ENCODE measurements around the gene FYB1.

The FYB1 gene

GRCh38 chr5:39213447-39214207 lies 5.7 kb downstream of the FYB1 start:
- Mint-ChIP-seq H3K27me3 (ENCODE audit: low read depth, poor library complexity) (no peaks in the 10 kb centered on the region), H3K9me3 (no peaks in the 10 kb centered on the region), H3K36me3 (ENCODE audit: low read depth) (no peaks in the 10 kb centered on the region), H3K4me1 (peaks cover 6% of the 10 kb centered on the region), H3K27ac (no peak overlapping the region), H3K4me3 (no peak overlapping the region)
- no peak for DNase-seq
- no peak for TF ChIP-seq CTCF (IDR thresholded peaks at IDR 0.05)

- Mint-ChIP-seq H3K4me1 (no peaks in the 10 kb centered on the region), H3K9me3 (no peaks in the 10 kb centered on the region), H3K27me3 (ENCODE audit: low read depth, poor library complexity) (no peaks in the 10 kb centered on the region), H3K4me3 (no peak overlapping the region), H3K36me3 (ENCODE audit: low read depth) (no peaks in the 10 kb centered on the region), H3K27ac (no peak overlapping the region)
- DNase-seq, result no peak
- no peak for TF ChIP-seq CTCF (IDR thresholded peaks at IDR 0.05)
These were observed 7.6 kb downstream of the FYB1 start for GRCh38 chr5:39211773-39212172.

- DNase-seq, result no peak
- Mint-ChIP-seq H3K4me1 (no peaks in the 10 kb centered on the region), H3K36me3 (ENCODE audit: low read depth) (no peaks in the 10 kb centered on the region), H3K27me3 (ENCODE audit: low read depth, poor library complexity) (no peaks in the 10 kb centered on the region), H3K27ac (peak overlapping the region; percentile 84), H3K4me3 (no peak overlapping the region), H3K9me3 (no peaks in the 10 kb centered on the region)
- no peak for TF ChIP-seq CTCF (IDR thresholded peaks at IDR 0.05)
These were observed 9.4 kb downstream of the FYB1 start for GRCh38 chr5:39209924-39210323.

- H3K36me3 Mint-ChIP-seq (ENCODE audit: low read depth), result no peaks in the 10 kb centered on the region
- H3K27ac Mint-ChIP-seq, result no peak overlapping the region
- no peaks in the 10 kb centered on the region for H3K4me1 Mint-ChIP-seq
- no peaks in the 10 kb centered on the region for H3K9me3 Mint-ChIP-seq
- H3K4me3 Mint-ChIP-seq, result no peak overlapping the region
- H3K27me3 Mint-ChIP-seq (ENCODE audit: low read depth, poor library complexity), result peaks cover 3% of the 10 kb centered on the region
- no peak for DNase-seq
- no peak for TF ChIP-seq CTCF (IDR thresholded peaks at IDR 0.05)
These were observed 10.9 kb downstream of the FYB1 start for GRCh38 chr5:39208471-39208870.

GRCh38 chr5:39207345-39208045 lies 11.9 kb downstream of the FYB1 start:
- no peaks in the 10 kb centered on the region for H3K36me3 Mint-ChIP-seq (ENCODE audit: low read depth)
- H3K4me1 Mint-ChIP-seq, result no peaks in the 10 kb centered on the region
- peaks cover 3% of the 10 kb centered on the region for H3K27me3 Mint-ChIP-seq (ENCODE audit: low read depth, poor library complexity)
- H3K4me3 Mint-ChIP-seq, result no peak overlapping the region
- no peak for DNase-seq
- H3K27ac Mint-ChIP-seq, result no peak overlapping the region
- no peak for TF ChIP-seq CTCF (IDR thresholded peaks at IDR 0.05)
- no peaks in the 10 kb centered on the region for H3K9me3 Mint-ChIP-seq
